ENCODE results near the gene ARMH3. TPM values are rescaled to one million over a fixed set of nuclear protein-coding genes. Genes with fewer than 3 reads are reported as not detected.
A peak's percentile ranks its signal among the peaks of the same experiment; 100 is the strongest.

The ARMH3 gene
- total RNA-seq, 1 experiment from 2014 or later = 30.6 TPM

DNA sequence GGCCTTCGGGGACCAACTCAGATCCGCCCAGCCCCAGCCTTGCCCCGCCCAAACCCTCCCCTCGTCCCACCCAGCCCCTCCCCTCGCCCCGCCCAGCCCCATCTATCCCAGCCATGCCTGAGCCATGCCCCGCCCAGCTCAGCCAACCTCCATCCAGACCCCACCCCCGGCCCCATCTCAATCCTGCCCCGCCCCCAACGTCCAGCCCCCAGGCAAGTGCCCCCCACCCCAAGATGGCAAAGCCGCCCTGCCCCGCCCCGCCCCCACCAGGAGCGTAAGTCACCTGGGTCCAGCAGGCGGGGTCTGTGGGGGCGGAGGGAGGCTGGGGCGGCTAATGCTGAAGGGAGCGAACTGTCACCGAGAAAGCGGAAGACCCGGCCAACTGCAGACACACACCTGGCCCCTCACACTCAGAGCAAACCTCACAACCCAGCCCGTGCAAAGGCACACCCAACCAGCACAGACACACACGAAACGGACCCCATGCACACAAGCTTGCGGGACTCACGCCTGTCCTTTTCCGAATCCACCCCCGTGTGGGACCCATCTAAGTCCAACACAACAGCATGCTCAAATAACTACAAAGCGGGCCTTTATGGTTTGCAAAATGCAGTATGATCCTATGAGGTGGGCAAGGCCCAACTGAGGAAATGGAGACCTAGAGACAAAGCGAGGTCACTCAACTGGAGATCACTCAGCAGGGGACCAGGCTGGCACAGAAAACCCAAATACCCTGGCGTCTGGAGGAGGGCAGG lies 226.2 kb downstream of the ARMH3 start:
- Histone ChIP-seq H3K27ac (ENCODE audit: low read length) (peak overlapping the region; percentile 86), H3K4me3 (ENCODE audit: low read depth in 2 of 2, low read length in 2 of 2) (peak overlapping the region; percentile 48 to 60), H3K36me3 (ENCODE audit: control insufficient read depth, insufficient read depth, low read length) (no peaks in the 10 kb centered on the region), H3K4me1 (ENCODE audit: control insufficient read depth, insufficient read depth, low read length) (peaks cover 12% of the 10 kb centered on the region), H3K27me3 (ENCODE audit: control insufficient read depth, insufficient read depth, low read length) (no peaks in the 10 kb centered on the region), H3K9me3 (ENCODE audit: control insufficient read depth, insufficient read depth, low read depth, low read length) (no peaks in the 10 kb centered on the region)
- TF ChIP-seq, protein P1, sequence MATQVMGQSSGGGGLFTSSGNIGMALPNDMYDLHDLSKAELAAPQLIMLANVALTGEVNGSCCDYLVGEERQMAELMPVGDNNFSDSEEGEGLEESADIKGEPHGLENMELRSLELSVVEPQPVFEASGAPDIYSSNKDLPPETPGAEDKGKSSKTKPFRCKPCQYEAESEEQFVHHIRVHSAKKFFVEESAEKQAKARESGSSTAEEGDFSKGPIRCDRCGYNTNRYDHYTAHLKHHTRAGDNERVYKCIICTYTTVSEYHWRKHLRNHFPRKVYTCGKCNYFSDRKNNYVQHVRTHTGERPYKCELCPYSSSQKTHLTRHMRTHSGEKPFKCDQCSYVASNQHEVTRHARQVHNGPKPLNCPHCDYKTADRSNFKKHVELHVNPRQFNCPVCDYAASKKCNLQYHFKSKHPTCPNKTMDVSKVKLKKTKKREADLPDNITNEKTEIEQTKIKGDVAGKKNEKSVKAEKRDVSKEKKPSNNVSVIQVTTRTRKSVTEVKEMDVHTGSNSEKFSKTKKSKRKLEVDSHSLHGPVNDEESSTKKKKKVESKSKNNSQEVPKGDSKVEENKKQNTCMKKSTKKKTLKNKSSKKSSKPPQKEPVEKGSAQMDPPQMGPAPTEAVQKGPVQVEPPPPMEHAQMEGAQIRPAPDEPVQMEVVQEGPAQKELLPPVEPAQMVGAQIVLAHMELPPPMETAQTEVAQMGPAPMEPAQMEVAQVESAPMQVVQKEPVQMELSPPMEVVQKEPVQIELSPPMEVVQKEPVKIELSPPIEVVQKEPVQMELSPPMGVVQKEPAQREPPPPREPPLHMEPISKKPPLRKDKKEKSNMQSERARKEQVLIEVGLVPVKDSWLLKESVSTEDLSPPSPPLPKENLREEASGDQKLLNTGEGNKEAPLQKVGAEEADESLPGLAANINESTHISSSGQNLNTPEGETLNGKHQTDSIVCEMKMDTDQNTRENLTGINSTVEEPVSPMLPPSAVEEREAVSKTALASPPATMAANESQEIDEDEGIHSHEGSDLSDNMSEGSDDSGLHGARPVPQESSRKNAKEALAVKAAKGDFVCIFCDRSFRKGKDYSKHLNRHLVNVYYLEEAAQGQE (IDR thresholded peaks at IDR 0.05; ENCODE audit: insufficient read depth in 1 of 2, low read depth in 2 of 2, low read length in 1 of 2) = no peak
- TF ChIP-seq POLR2AphosphoS5 (IDR thresholded peaks at IDR 0.05; ENCODE audit: low read depth, low read length) = no peak
- ChIA-PET CTCF (interaction anchor here (0.6 kb wide), 1 partner anchor 11 kb away, joined by 7 read pairs; no protein-coding TSS in a partner anchor), POLR2A (no interaction called here)
- in situ Hi-C loops (cut with HindIII; ENCODE audit: low pct_unique_long_range_greater_than_20kb, low sequenced_read_pairs) = no loop called here
- DNase-seq (ENCODE audit: low read depth, low spot score) (no peak), ATAC-seq (no peak)
- BruUV-seq (replicated peaks) = no TSS peak
- intact Hi-C loops (cut with micrococcal nuclease; ENCODE audit: unreplicated experiment) = no loop called here

DNA sequence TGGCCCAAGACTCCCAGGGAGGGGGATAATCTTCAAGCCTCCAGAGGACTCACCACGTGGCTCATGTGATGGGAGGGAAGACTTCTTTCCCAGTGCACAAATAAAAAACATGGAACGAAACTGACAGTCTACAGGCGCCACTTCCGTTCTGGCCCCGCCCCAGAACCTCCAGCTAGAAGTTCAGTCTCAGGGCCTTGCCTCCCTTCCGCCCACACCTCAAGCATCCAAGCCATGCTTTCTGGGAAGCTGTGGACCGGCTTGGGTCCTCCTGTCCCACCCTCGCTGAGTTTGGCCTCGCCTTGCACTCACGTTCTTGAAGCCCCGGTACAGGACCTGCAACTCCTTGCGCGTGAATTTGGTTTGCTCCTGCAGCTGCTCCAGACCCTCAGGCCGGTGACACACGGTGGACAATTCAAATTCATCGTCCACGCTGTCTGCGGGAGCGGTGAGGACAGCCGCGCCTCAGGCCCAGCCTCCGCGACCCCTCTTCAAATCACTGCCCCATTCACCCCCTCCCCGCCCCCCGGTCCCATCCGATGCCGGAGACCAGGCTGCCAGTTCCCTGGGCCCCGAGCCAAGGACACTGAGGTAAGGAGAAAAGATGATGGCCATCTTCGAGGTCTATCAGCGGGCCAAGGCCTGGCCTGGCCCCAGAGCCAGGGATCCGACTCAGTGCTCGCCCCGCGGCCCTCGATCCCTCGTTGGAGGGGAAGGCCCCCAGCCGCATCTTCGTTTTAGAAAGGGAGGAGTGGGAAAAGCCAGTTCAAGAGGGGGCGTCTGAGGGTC lies 227.0 kb downstream of the ARMH3 start:
- Histone ChIP-seq H3K27ac (ENCODE audit: low read length) (no peak overlapping the region), H3K36me3 (ENCODE audit: control insufficient read depth, insufficient read depth, low read length) (no peaks in the 10 kb centered on the region), H3K27me3 (ENCODE audit: control insufficient read depth, insufficient read depth, low read length) (no peaks in the 10 kb centered on the region), H3K9me3 (ENCODE audit: control insufficient read depth, insufficient read depth, low read depth, low read length) (no peaks in the 10 kb centered on the region), H3K4me1 (ENCODE audit: control insufficient read depth, insufficient read depth, low read length) (peaks cover 12% of the 10 kb centered on the region), H3K4me3 (ENCODE audit: low read depth in 2 of 2, low read length in 2 of 2) (no peak overlapping the region)
- no peak for ATAC-seq
- in situ Hi-C loops (cut with HindIII; ENCODE audit: low pct_unique_long_range_greater_than_20kb, low sequenced_read_pairs) (no loop called here), intact Hi-C loops (cut with micrococcal nuclease; ENCODE audit: unreplicated experiment) (no loop called here)
- ChIA-PET CTCF (interaction anchor here (0.6 kb wide), 1 partner anchor 12 kb away, joined by 7 read pairs; no protein-coding TSS in a partner anchor), POLR2A (interaction anchor here (0.6 kb wide), 1 partner anchor 11 kb away, joined by 6 read pairs; the partner anchor contains the start of gene OGA)
- TF ChIP-seq TCF7L2 (IDR thresholded peaks at IDR 0.05; ENCODE audit: low read depth, low read length) (no peak), POLR2AphosphoS5 (IDR thresholded peaks at IDR 0.05; ENCODE audit: low read depth, low read length) (no peak), SIN3A (IDR thresholded peaks at IDR 0.05; ENCODE audit: borderline replicate concordance, insufficient read depth, low read depth, low read length) (no peak), CTCF (IDR thresholded peaks at IDR 0.05) (no peak)
- TF ChIP-seq, protein P1 (IDR thresholded peaks at IDR 0.05; ENCODE audit: insufficient read depth in 1 of 2, low read depth in 2 of 2, low read length in 1 of 2) = no peak
- DNase-seq (ENCODE audit: low read depth, low spot score) = no peak
- no TSS peak for BruUV-seq (replicated peaks)

Data from Panc1 (cell line).